OCI-LY3 (cell line): Measurements from ENCODE around the gene SPDYC.

Source experiments
- H2AFZ ChIP-seq: fragments of 200-600, 300-600 bp; shearing (Covaris generic); 2 replicates; pipeline ENCODE4 v1.6.0; 2014; ENCODE audit warnings: antibody characterized with exemption, low read depth, low read length
- H3K27ac ChIP-seq: fragments of 200-600, 300-600 bp; sonication (generic); 2 replicates; pipeline ENCODE4 v1.5.1; 2014; ENCODE audit warnings: mild to moderate bottlenecking, low read length, moderate library complexity, mixed read lengths
- H3K27me3 ChIP-seq: fragments of 200-600, 300-600 bp; sonication (generic); 2 replicates; pipeline ENCODE4 v1.6.1; 2014; ENCODE audit warnings: low read depth, low read length, mixed read lengths
- H3K36me3 ChIP-seq: fragments of 200-600, 300-600 bp; sonication (generic); replicated peaks from 2 replicates; pipeline ENCODE3; 2014; ENCODE audit warnings: low read depth, low read length, mixed read lengths
- H3K4me1 ChIP-seq: fragments of 300-600, 200-600 bp; sonication (generic); 2 replicates; pipeline ENCODE4 v1.6.1; 2014; ENCODE audit warnings: low read length, mixed read lengths
- H3K4me2 ChIP-seq: fragments of 200-600, 300-600 bp; sonication (generic); 2 replicates; pipeline ENCODE4 v1.6.1; 2014; ENCODE audit warnings: low read length, mixed read lengths
- H3K4me3 ChIP-seq: fragments of 300-600, 200-600 bp; sonication (generic); 2 replicates; pipeline ENCODE4 v1.5.1; 2014; ENCODE audit warnings: antibody characterized with exemption, mild to moderate bottlenecking, low read length, moderate library complexity
- H3K79me2 ChIP-seq: fragments of 300-600, 200-600 bp; shearing (Covaris generic); 2 replicates; pipeline ENCODE4 v1.6.1; 2014; ENCODE audit warnings: mild to moderate bottlenecking, low read length, mixed read lengths
- H3K9ac ChIP-seq: fragments of 300-600, 200-600 bp; shearing (Covaris generic); 2 replicates; pipeline ENCODE4 v1.6.0; 2014; ENCODE audit warnings: mild to moderate bottlenecking, low read length, moderate library complexity
- H3K9me3 ChIP-seq: fragments of 200-600, 300-600 bp; shearing (Covaris generic); 2 replicates; pipeline ENCODE4 v1.6.1; 2014; ENCODE audit warnings: low read length, mixed read lengths; ENCODE audit not compliant: insufficient read depth
- H4K20me1 ChIP-seq: fragments of 200-600, 300-600 bp; sonication (generic); 2 replicates; pipeline ENCODE4 v1.6.1; 2016; ENCODE audit warnings: low read length, mixed read lengths; ENCODE audit not compliant: insufficient read depth
- CTCF ChIP-seq: fragments of 200-600, 300-600 bp; sonication (generic); IDR thresholded peaks from 2 replicates; pipeline ENCODE4 v1.5.1; 2014; ENCODE audit warnings: antibody characterized with exemption, low read length, low read depth
- EZH2phosphoT487 ChIP-seq: fragments of 200-600 bp; shearing (Covaris generic); IDR thresholded peaks from 2 replicates; pipeline ENCODE4 v1.6.1; 2018; ENCODE audit warnings: antibody characterized with exemption, mixed run types, low read depth

Gene SPDYC

DNA sequence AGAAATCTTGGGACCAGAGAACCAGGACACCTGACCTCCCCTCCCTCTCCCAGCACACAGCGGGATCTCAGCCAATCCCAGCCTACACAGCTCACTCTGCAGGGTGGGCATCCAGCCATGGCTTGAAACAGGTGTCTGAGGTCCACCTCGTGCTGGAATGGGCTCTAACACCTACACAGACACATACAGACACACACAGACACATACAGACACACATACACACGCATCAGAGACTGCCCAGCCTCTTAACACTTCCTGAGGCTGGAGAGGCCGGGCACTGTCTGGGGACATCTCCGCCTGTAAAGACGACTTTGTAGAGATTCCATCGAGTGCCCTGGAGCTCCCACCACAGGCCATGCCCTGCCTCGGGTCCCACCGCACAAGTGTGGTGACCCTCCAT, 48.4 kb downstream of the SPDYC start:
- Histone ChIP-seq H2AFZ (no peak overlapping the region), H3K36me3 (no peaks in the 10 kb centered on the region), H3K79me2 (no peaks in the 10 kb centered on the region), H3K4me1 (no peaks in the 10 kb centered on the region), H3K9ac (no peak overlapping the region), H3K4me3 (no peak overlapping the region), H3K9me3 (no peaks in the 10 kb centered on the region), H3K27me3 (no peaks in the 10 kb centered on the region), H3K4me2 (no peak overlapping the region), H3K27ac (no peak overlapping the region), H4K20me1 (no peaks in the 10 kb centered on the region)
- no peak for TF ChIP-seq EZH2phosphoT487
- no peak for TF ChIP-seq CTCF

DNA sequence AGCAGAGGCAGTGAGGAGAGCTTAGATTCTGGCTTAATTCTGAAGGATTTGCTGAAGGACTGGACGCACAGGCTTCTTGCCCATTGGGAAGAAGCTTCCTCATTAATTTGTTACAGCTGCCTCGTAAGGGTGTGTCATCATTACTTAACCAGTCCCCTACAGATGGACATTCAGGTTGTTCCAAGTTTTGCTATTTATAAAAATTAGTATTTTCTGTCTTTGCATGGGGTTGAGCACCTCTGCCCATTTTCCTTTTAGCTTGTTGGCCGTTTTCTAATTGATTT, 49.8 kb downstream of the SPDYC start:
- no peak overlapping the region for H3K4me2 ChIP-seq

GRCh38 chr11:65221026-65221425, 51.0 kb downstream of the SPDYC start:
- TF ChIP-seq EZH2phosphoT487 (no peak), CTCF (no peak)
- Histone ChIP-seq H3K9ac (no peak overlapping the region), H3K27ac (no peak overlapping the region), H3K4me2 (no peak overlapping the region), H2AFZ (no peak overlapping the region), H3K4me1 (peaks cover 6% of the 10 kb centered on the region), H3K9me3 (no peaks in the 10 kb centered on the region), H3K27me3 (no peaks in the 10 kb centered on the region), H3K4me3 (no peak overlapping the region), H3K79me2 (no peaks in the 10 kb centered on the region), H3K36me3 (no peaks in the 10 kb centered on the region), H4K20me1 (no peaks in the 10 kb centered on the region)

More for the DNA sequence above, 49.8 kb downstream of the SPDYC start:
- H4K20me1 ChIP-seq, result no peaks in the 10 kb centered on the region
- no peaks in the 10 kb centered on the region for H3K36me3 ChIP-seq
- no peaks in the 10 kb centered on the region for H3K79me2 ChIP-seq
- H3K9me3 ChIP-seq, result no peaks in the 10 kb centered on the region
- no peak overlapping the region for H3K27ac ChIP-seq
- no peaks in the 10 kb centered on the region for H3K27me3 ChIP-seq
- H3K4me3 ChIP-seq, result no peak overlapping the region
- no peak overlapping the region for H3K9ac ChIP-seq
- H2AFZ ChIP-seq, result no peak overlapping the region
- no peaks in the 10 kb centered on the region; the same call in 1 of the 2 replicates for H3K4me1 ChIP-seq
- TF ChIP-seq EZH2phosphoT487 (no peak), CTCF (no peak)
